Keratinocyte (primary cell): ENCODE results near the gene FUCA1. TPM values are rescaled to one million over a fixed set of nuclear protein-coding genes. Genes with fewer than 3 reads are reported as not detected.

Experiments used
- DNase-seq: peaks from one replicate; pipeline ENCODE4 v3.0.0-alpha.2; 2011; ENCODE audit warnings: low read depth, missing footprints, low spot score
- FAIRE-seq: peaks from 2 replicates; lab custom pipeline; 2011; peaks lifted over from hg19 to GRCh38; lab: Jason Lieb, UNC
- H2AFZ ChIP-seq: 2 replicates; pipeline ENCODE4 v1.6.0; 2012; ENCODE audit warnings: low read length, control low read depth, inconsistent platforms; ENCODE audit not compliant: control insufficient read depth
- H3K27ac ChIP-seq: 2 replicates; pipeline ENCODE4 v1.5.1; 2011; ENCODE audit warnings: low read length; ENCODE audit not compliant: control insufficient read depth, insufficient read depth
- H3K27me3 ChIP-seq: 3 replicates; pipeline ENCODE4 v1.6.0; 2011; ENCODE audit warnings: low read length; ENCODE audit not compliant: control insufficient read depth, insufficient read depth; ENCODE audit errors: extremely low read depth
- H3K36me3 ChIP-seq, 2 experiments: 2 replicates in 1 of 2; 3 replicates in 1 of 2; pipeline ENCODE4 v1.5.1; 2011; ENCODE audit warnings: low read length in 2 of 2, mild to moderate bottlenecking in 1 of 2; ENCODE audit not compliant: control insufficient read depth in 2 of 2, insufficient read depth in 2 of 2; ENCODE audit errors: extremely low read depth in 1 of 2
- H3K4me1 ChIP-seq: 3 replicates; pipeline ENCODE4 v1.5.1; 2011; ENCODE audit warnings: low read length; ENCODE audit not compliant: control insufficient read depth, insufficient read depth; ENCODE audit errors: extremely low read depth
- H3K4me2 ChIP-seq: 3 replicates; pipeline ENCODE4 v1.6.0; 2011; ENCODE audit warnings: low read depth, low read length; ENCODE audit not compliant: control insufficient read depth, insufficient read depth; ENCODE audit errors: extremely low read depth
- H3K4me3 ChIP-seq, 3 experiments: fragments of 200-600 bp in 1 of 3; sonication (generic) in 1 of 3; 2 replicates in 2 of 3; 3 replicates in 1 of 3; pipeline ENCODE4 v1.5.1; 2011 to 2016; ENCODE audit warnings: low read length in 3 of 3, mild to moderate bottlenecking in 3 of 3, control low read depth in 2 of 3, inconsistent platforms in 1 of 3, low read depth in 1 of 3, mixed read lengths in 1 of 3, mixed run types in 1 of 3, moderate library complexity in 1 of 3; ENCODE audit not compliant: control insufficient read depth in 2 of 3, insufficient read depth in 2 of 3; ENCODE audit errors: extremely low read depth in 1 of 3
- H3K79me2 ChIP-seq: 2 replicates; pipeline ENCODE4 v1.6.0; 2012; ENCODE audit warnings: low read length; ENCODE audit not compliant: control insufficient read depth, insufficient read depth
- H3K9ac ChIP-seq: 3 replicates; pipeline ENCODE4 v1.6.0; 2011; ENCODE audit warnings: low read length; ENCODE audit not compliant: control insufficient read depth, insufficient read depth; ENCODE audit errors: extremely low read depth
- H3K9me1 ChIP-seq: 3 replicates; pipeline ENCODE4 v1.6.0; 2011; ENCODE audit warnings: low read length; ENCODE audit not compliant: control insufficient read depth, insufficient read depth; ENCODE audit errors: extremely low read depth
- H3K9me3 ChIP-seq: 2 replicates; pipeline ENCODE4 v1.5.1; 2012; ENCODE audit warnings: low read depth, low read length; ENCODE audit not compliant: control insufficient read depth
- H4K20me1 ChIP-seq: 3 replicates; pipeline ENCODE4 v1.6.0; 2011; ENCODE audit warnings: low read length; ENCODE audit not compliant: control insufficient read depth, insufficient read depth; ENCODE audit errors: extremely low read depth
- CTCF ChIP-seq, 3 experiments: IDR thresholded peaks in 1 of 3; conservative IDR thresholded peaks in 1 of 3; optimal IDR thresholded peaks in 1 of 3; 2 replicates in 2 of 3; 3 replicates in 1 of 3; pipeline versions ENCODE3 to v1.5.1; 2011; ENCODE audit warnings: low read length in 3 of 3, mild to moderate bottlenecking in 3 of 3, moderate library complexity in 2 of 3, control low read depth in 1 of 3, inconsistent platforms in 1 of 3; ENCODE audit not compliant: insufficient read depth in 2 of 3; ENCODE audit errors: extremely low read depth in 1 of 3
- EZH2 ChIP-seq: IDR thresholded peaks from one replicate; pipeline ENCODE4 v1.6.1; 2012; ENCODE audit warnings: inconsistent platforms, mild to moderate bottlenecking, low read length, moderate library complexity
- dilution Hi-C: fragments of 300-500 bp; cut with MboI; formaldehyde crosslinking; loops from one replicate; pipeline ENCODE4 v1.7.0; 2020; ENCODE audit warnings: low sequenced_read_pairs; ENCODE audit not compliant: extremely low pct_ligation_motif_present
- polyA plus RNA-seq, 5 experiments: library from polyadenylated mRNA; depleted of rRNA in 3 of 5; stranded (reverse) in 3 of 5; stranded (forward) in 1 of 5; unstranded in 1 of 5; fragments of >200 nt; gene quantifications; 1 replicate in 1 of 5; 2 replicates in 3 of 5; 3 replicates in 1 of 5; pipeline versions ENCODE4 v1.2.1 to v1.2.3, GENCODE V29; 2011 to 2012; ENCODE audit warnings: missing spikeins in 2 of 5, low read depth in 1 of 5, low replicate concordance in 1 of 5

The FUCA1 gene
- polyA plus RNA-seq, 1 donor (not counting 4 experiments of a cell fraction or from before 2014, with no cell fraction given) = 11.9 TPM

DNA sequence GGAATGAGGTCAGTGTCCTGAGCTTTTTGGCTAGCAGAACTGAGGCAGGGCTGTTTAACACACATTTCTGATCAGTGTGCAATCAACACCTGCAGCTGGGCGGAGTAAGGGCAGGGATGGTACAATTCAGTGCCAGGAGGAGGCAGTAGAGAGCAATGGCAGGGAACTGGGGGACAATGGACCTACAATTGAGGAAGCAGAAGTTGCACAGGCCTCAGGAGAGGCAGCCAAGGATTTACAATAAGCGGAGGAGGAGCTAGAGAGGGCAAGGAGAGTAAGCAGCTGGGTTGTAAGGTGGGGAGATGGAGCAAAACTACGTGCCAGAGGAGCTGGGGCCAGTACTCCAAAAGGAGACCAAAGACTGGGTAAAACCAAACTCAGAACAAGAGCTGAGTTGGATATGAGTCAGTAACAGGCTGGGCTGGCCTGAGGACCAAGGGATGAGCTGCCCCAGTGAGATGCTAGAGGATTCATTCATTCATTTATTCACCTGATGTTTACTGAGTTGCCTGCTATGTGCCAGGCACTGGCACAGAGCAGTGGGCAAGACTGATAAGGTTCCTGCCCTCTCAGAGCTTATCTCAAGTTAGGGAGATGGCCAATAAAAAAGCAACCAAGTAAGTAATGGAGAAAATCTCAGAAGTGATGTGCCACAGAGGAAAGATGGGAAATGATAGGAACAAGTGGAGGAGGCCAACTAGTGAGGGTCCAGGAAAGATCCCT, 57.1 kb downstream of the FUCA1 start:
- no peaks in the 10 kb centered on the region for H4K20me1 ChIP-seq
- TF ChIP-seq CTCF (optimal IDR thresholded peaks at IDR 0.05 in 1 of 3, IDR thresholded peaks at IDR 0.05 in 1 of 3, conservative IDR thresholded peaks at IDR 0.05 in 1 of 3; ENCODE audit: extremely low read depth in 1 of 3, insufficient read depth in 2 of 3, low read length in 3 of 3) (peak; percentile 76 to 86 (median 84)), EZH2 (no peak)
- H3K36me3 ChIP-seq = peaks cover 0 to 9% of the 10 kb centered on the region in 2 experiments
- no peak overlapping the region for H3K4me3 ChIP-seq
- H3K9me1 ChIP-seq = no peaks in the 10 kb centered on the region
- H3K4me1 ChIP-seq = peaks cover 9% of the 10 kb centered on the region
- H2AFZ ChIP-seq = no peak overlapping the region
- dilution Hi-C loops = no loop called here
- DNase-seq (no peak), FAIRE-seq (peak; percentile 49)
- H3K4me2 ChIP-seq = no peak overlapping the region
- H3K9me3 ChIP-seq = no peaks in the 10 kb centered on the region
- H3K27me3 ChIP-seq = no peaks in the 10 kb centered on the region
- no peak overlapping the region for H3K27ac ChIP-seq
- H3K79me2 ChIP-seq = no peaks in the 10 kb centered on the region
- H3K9ac ChIP-seq = no peak overlapping the region

GRCh38 chr1:23809751-23810171, 58.3 kb downstream of the FUCA1 start:
- H3K79me2 ChIP-seq = no peaks in the 10 kb centered on the region
- no peaks in the 10 kb centered on the region for H3K9me1 ChIP-seq
- H3K36me3 ChIP-seq = peaks cover 0 to 5% of the 10 kb centered on the region in 2 experiments
- FAIRE-seq (peak; percentile 82), DNase-seq (no peak)
- H3K4me1 ChIP-seq = peaks cover 9% of the 10 kb centered on the region
- no peaks in the 10 kb centered on the region for H4K20me1 ChIP-seq
- dilution Hi-C loops = no loop called here
- no peak overlapping the region for H3K4me2 ChIP-seq
- TF ChIP-seq EZH2 = no peak
- TF ChIP-seq CTCF (optimal IDR thresholded peaks at IDR 0.05 in 1 of 3, IDR thresholded peaks at IDR 0.05 in 1 of 3, conservative IDR thresholded peaks at IDR 0.05 in 1 of 3; ENCODE audit: extremely low read depth in 1 of 3, insufficient read depth in 2 of 3, low read length in 3 of 3) = peak; percentile 88 to 95 (median 90)
- H3K9me3 ChIP-seq = no peaks in the 10 kb centered on the region
- no peak overlapping the region for H3K4me3 ChIP-seq
- no peak overlapping the region for H3K9ac ChIP-seq
- H3K27ac ChIP-seq = no peak overlapping the region
- no peak overlapping the region for H2AFZ ChIP-seq
- H3K27me3 ChIP-seq = no peaks in the 10 kb centered on the region
